H1 (cell line): Measurements from ENCODE around the gene GDPD4. TPM values are rescaled to one million over a fixed set of nuclear protein-coding genes. Genes with fewer than 3 reads are reported as not detected.

Source experiments
- CTCF ChIA-PET: fragments of 300-600 bp; sonication (Branson Sonifier 250); formaldehyde crosslinking; loops from one replicate; lab custom pipeline; 2021; ENCODE audit not compliant: partially characterized antibody; lab: Charles Lee
- POLR2A ChIA-PET: fragments of 300-600 bp; sonication (Branson Sonifier 250); formaldehyde crosslinking; loops from one replicate; lab custom pipeline; 2021; ENCODE audit warnings: inconsistent platforms; ENCODE audit not compliant: partially characterized antibody; lab: Charles Lee
- DNase-seq, 2 experiments: peaks; one replicate each; pipeline versions ENCODE4 v3.0.0 to v3.0.0-alpha.2; 2010 to 2022; ENCODE audit warnings: low spot score in 2 of 2, low read depth in 1 of 2, mixed read lengths in 1 of 2
- FAIRE-seq: peaks from 2 replicates; lab custom pipeline; 2011; peaks lifted over from hg19 to GRCh38; lab: Jason Lieb, UNC
- H2AFZ ChIP-seq: 2 replicates; pipeline ENCODE4 v1.8.1; 2012; ENCODE audit warnings: low read length, inconsistent platforms
- H2AK5ac ChIP-seq: 2 replicates; pipeline ENCODE4 v1.6.1; 2013; ENCODE audit warnings: low read depth, low read length
- H2BK120ac ChIP-seq: replicated peaks from 2 replicates; pipeline ENCODE3; 2013; ENCODE audit warnings: low read depth, low read length, inconsistent platforms
- H2BK12ac ChIP-seq: 2 replicates; pipeline ENCODE4 v1.6.1; 2013; ENCODE audit warnings: low read depth, low read length
- H2BK15ac ChIP-seq: 2 replicates; pipeline ENCODE4 v1.6.1; 2013; ENCODE audit warnings: low read length
- H2BK20ac ChIP-seq: 2 replicates; pipeline ENCODE4 v1.6.1; 2013; ENCODE audit warnings: low read length
- H2BK5ac ChIP-seq: 2 replicates; pipeline ENCODE4 v1.6.1; 2013; ENCODE audit warnings: low read depth, low read length
- H3K14ac ChIP-seq: 2 replicates; pipeline ENCODE4 v1.6.1; 2013; ENCODE audit warnings: inconsistent platforms; ENCODE audit not compliant: insufficient read length
- H3K18ac ChIP-seq: 2 replicates; pipeline ENCODE4 v1.6.1; 2013; ENCODE audit warnings: low read length; ENCODE audit errors: extremely low read depth
- H3K23ac ChIP-seq: 2 replicates; pipeline ENCODE4 v1.6.1; 2013; ENCODE audit warnings: inconsistent platforms; ENCODE audit not compliant: insufficient read length
- H3K23me2 ChIP-seq: 2 replicates; pipeline ENCODE4 v1.6.1; 2013; ENCODE audit warnings: low read depth, low read length
- H3K27ac ChIP-seq: 2 replicates; pipeline ENCODE4 v1.6.1; 2011; ENCODE audit warnings: low read depth, low read length, inconsistent platforms
- H3K27me3 ChIP-seq, 4 experiments: replicated peaks in 1 of 4; 1 replicate in 1 of 4; 2 replicates in 3 of 4; pipeline versions ENCODE4 v1.6.1 to v1.8.1; 2011 to 2013; ENCODE audit warnings: low read length in 3 of 4, mild to moderate bottlenecking in 3 of 4, inconsistent platforms in 2 of 4, mixed read lengths in 2 of 4, moderate library complexity in 1 of 4; ENCODE audit not compliant: control insufficient read depth in 3 of 4, insufficient read depth in 3 of 4; ENCODE audit errors: extremely low read depth in 1 of 4
- H3K36me3 ChIP-seq, 4 experiments: 2 replicates each; pipeline versions ENCODE4 v1.6.1 to v1.8.1; 2011 to 2013; ENCODE audit warnings: mild to moderate bottlenecking in 4 of 4, low read length in 3 of 4, moderate library complexity in 2 of 4, control low read depth in 1 of 4, inconsistent platforms in 1 of 4; ENCODE audit not compliant: insufficient read depth in 4 of 4, control insufficient read depth in 2 of 4
- H3K4ac ChIP-seq: replicated peaks from 2 replicates; pipeline ENCODE3; 2013; ENCODE audit warnings: low read length, low read depth, mixed read lengths, inconsistent platforms; ENCODE audit not compliant: insufficient read length
- H3K4me1 ChIP-seq, 4 experiments: replicated peaks in 1 of 4; 1 replicate in 1 of 4; 2 replicates in 3 of 4; pipeline versions ENCODE4 v1.6.1 to v1.8.1; 2011 to 2013; ENCODE audit warnings: low read length in 3 of 4, inconsistent platforms in 2 of 4, mixed read lengths in 1 of 4; ENCODE audit not compliant: insufficient read depth in 4 of 4, control insufficient read depth in 3 of 4
- H3K4me2 ChIP-seq, 2 experiments: 2 replicates each; pipeline versions ENCODE4 v1.6.1 to v1.8.1; 2011 to 2013; ENCODE audit warnings: low read depth in 2 of 2, low read length in 2 of 2, control low read depth in 1 of 2, inconsistent platforms in 1 of 2, mild to moderate bottlenecking in 1 of 2; ENCODE audit not compliant: insufficient read depth in 1 of 2
- H3K4me3 ChIP-seq, 4 experiments: fragments of 200-600, 300-600 bp in 1 of 4; sonication (generic), shearing (Covaris generic), sonication (Bioruptor Twin) in 1 of 4; 2 replicates each; pipeline versions ENCODE4 v1.5.1 to v1.8.1; 2011 to 2016; ENCODE audit warnings: low read length in 4 of 4, low read depth in 3 of 4, control low read depth in 2 of 4, inconsistent platforms in 2 of 4, mild to moderate bottlenecking in 2 of 4, mixed read lengths in 1 of 4, moderate library complexity in 1 of 4; ENCODE audit not compliant: insufficient read depth in 2 of 4; ENCODE audit errors: extremely low read depth in 1 of 4
- H3K56ac ChIP-seq: replicated peaks from 2 replicates; pipeline ENCODE3; 2013; ENCODE audit warnings: low read depth, mild to moderate bottlenecking, mixed read lengths, low read length, inconsistent platforms; ENCODE audit not compliant: insufficient read length
- H3K79me1 ChIP-seq: 2 replicates; pipeline ENCODE4 v1.6.1; 2013; ENCODE audit warnings: low read depth, low read length, control low read depth
- H3K79me2 ChIP-seq, 2 experiments: 2 replicates each; pipeline versions ENCODE4 v1.6.1 to v1.8.1; 2012 to 2013; ENCODE audit warnings: low read length in 2 of 2, mild to moderate bottlenecking in 2 of 2, inconsistent platforms in 1 of 2; ENCODE audit not compliant: insufficient read depth in 2 of 2, control insufficient read depth in 1 of 2
- H3K9ac ChIP-seq, 4 experiments: replicated peaks in 1 of 4; 1 replicate in 1 of 4; 2 replicates in 3 of 4; pipeline versions ENCODE4 v1.6.1 to v1.8.1; 2011 to 2013; ENCODE audit warnings: low read depth in 3 of 4, low read length in 3 of 4, control low read depth in 2 of 4, mild to moderate bottlenecking in 2 of 4, moderate library complexity in 2 of 4, inconsistent platforms in 1 of 4; ENCODE audit errors: extremely low read depth in 1 of 4
- H3K9me3 ChIP-seq, 2 experiments: 2 replicates each; pipeline versions ENCODE4 v1.6.1 to v1.8.1; 2012 to 2013; ENCODE audit warnings: mild to moderate bottlenecking in 2 of 2, moderate library complexity in 2 of 2, control low read depth in 1 of 2, inconsistent platforms in 1 of 2, low read depth in 1 of 2, low read length in 1 of 2, mixed read lengths in 1 of 2; ENCODE audit not compliant: insufficient read depth in 2 of 2
- H4K20me1 ChIP-seq, 2 experiments: replicated peaks in 1 of 2; 2 replicates each; pipeline versions ENCODE3 to v1.8.1; 2011 to 2013; ENCODE audit warnings: inconsistent platforms in 2 of 2, low read length in 2 of 2, mild to moderate bottlenecking in 1 of 2; ENCODE audit not compliant: insufficient read depth in 2 of 2, control insufficient read depth in 1 of 2
- H4K5ac ChIP-seq: 2 replicates; pipeline ENCODE4 v1.6.1; 2013; ENCODE audit warnings: low read length, low read depth, mixed read lengths, inconsistent platforms; ENCODE audit not compliant: insufficient read length
- H4K8ac ChIP-seq: 2 replicates; pipeline ENCODE4 v1.8.0; 2013; ENCODE audit warnings: mild to moderate bottlenecking, moderate library complexity, low read length, inconsistent platforms; ENCODE audit not compliant: insufficient read depth; ENCODE audit errors: extremely low read depth
- H4K91ac ChIP-seq: replicated peaks from 2 replicates; pipeline ENCODE3; 2013; ENCODE audit warnings: low read length, mixed read lengths, inconsistent platforms; ENCODE audit not compliant: insufficient read length
- SAP30 ChIP-seq: fragments of 300-600 bp; sonication (generic); IDR thresholded peaks from 2 replicates; pipeline ENCODE4 v1.7.1; 2012; ENCODE audit warnings: low read length, moderate library complexity, mild to moderate bottlenecking, inconsistent platforms; ENCODE audit not compliant: insufficient read depth, insufficient replicate concordance
- WGBS, 2 experiments: shearing (Covaris generic) in 1 of 2; methylation state at CpG; one replicate each; pipeline versions ENCODE4 v1.1.6 to v1.1.7; 2013 to 2015; ENCODE audit warnings: low lambda C conversion rate in 2 of 2, mixed read lengths in 2 of 2, inconsistent platforms in 1 of 2, low coverage in 1 of 2, missing lambda C conversion rate in 1 of 2; ENCODE audit not compliant: insufficient replicate concordance in 2 of 2, insufficient coverage in 1 of 2, insufficient read length in 1 of 2; ENCODE audit errors: extremely low coverage in 1 of 2, missing lambda C conversion rate in 1 of 2; 5-methylcytosine and 5-hydroxymethylcytosine counted together
- polyA plus RNA-seq, 7 experiments: library from polyadenylated mRNA; depleted of rRNA in 3 of 7; stranded (reverse) in 5 of 7; unstranded in 2 of 7; fragments of >200 nt in 5 of 7; fragments of 200-250 nt in 2 of 7; gene quantifications; 1 replicate in 5 of 7; 2 replicates in 1 of 7; 4 replicates in 1 of 7; pipeline versions ENCODE4 v1.2.1 to v1.2.3, GENCODE V29; 2011 to 2013; ENCODE audit warnings: missing spikeins in 2 of 7, mixed read lengths in 2 of 7
- total RNA-seq: library from RNA; stranded (reverse); fragmentation: NEBNext Ultra II Directional; extraction: Animal tissue kit (Norgen Biotek cat#: 25700); gene quantifications from 2 replicates; pipeline ENCODE4 v1.2.1, GENCODE V29; 2021

The GDPD4 gene
- total and polyA plus RNA-seq, 2 of the 8 experiments (the other 6 are each of a cell fraction or from before 2014, with no cell fraction given) = not detected

DNA sequence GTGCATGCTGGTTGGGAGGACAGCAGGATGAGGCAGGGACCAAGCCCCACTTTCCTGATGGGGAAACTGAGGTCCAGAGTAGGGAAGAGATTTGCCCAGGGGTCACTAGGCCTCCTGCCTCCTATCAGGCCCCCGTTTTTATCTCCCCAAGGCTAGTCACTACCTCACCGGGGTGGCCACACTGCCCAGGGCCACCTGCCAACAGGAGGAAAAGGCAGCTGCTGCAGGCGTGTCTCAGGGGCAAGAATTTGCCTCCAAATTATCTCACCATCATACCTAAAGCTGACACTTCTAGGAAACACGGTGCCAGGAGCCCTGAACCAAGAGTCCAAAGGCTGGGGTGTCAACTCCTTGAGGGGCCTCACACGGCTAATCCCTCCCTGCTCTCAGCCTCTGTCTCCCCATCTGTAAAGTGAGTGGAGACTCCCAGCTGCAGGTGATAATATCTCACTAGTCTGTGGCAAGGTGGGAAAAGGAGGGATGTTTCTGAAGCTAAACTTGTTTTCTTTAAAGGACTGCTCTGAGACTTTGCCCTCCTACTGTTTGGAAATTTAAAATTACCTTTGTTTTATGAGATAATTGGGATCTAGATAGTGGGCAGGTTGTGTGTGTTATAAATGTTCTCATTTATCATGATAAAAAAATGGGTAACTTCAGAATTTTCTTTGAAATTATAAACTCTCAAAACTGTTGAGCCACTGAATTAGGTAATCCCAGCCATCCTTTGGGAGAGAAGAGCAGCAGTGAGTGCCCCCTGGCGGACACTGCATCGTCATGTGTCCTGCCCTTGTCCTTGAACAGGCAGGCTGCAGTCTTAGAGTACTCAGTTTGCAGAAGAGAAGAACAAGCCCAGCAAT, 113.5 kb downstream of the GDPD4 start:
- no peak overlapping the region for H4K8ac ChIP-seq
- no peak overlapping the region for H3K4me2 ChIP-seq
- H3K36me3 ChIP-seq = no peaks in the 10 kb centered on the region
- no peak overlapping the region for H3K56ac ChIP-seq
- H3K4me1 ChIP-seq = peaks cover 0 to 7% (median 6%) of the 10 kb centered on the region in 4 experiments; a peak in 6 of 7 replicates
- peak overlapping the region; percentile 27; the same call in 1 of the 2 replicates for H2BK12ac ChIP-seq
- no peak overlapping the region for H3K23ac ChIP-seq
- no peak overlapping the region for H2AK5ac ChIP-seq
- FAIRE-seq (peak; percentile 78), DNase-seq (peak in 1 of 2 experiments; percentile 83)
- no peak overlapping the region for H4K91ac ChIP-seq
- no peak overlapping the region for H3K14ac ChIP-seq
- no peak overlapping the region for H4K5ac ChIP-seq
- ChIA-PET CTCF (interaction anchor here (0.6 to 8.0 kb wide), 43 partner anchors 8 to 770 kb away, joined by 3 to 248 read pairs (median 5); partner anchors contain the start of genes AQP11 and MYO7A), POLR2A (interaction anchor here (0.8 to 2.1 kb wide), 4 partner anchors 12 to 61 kb away, joined by 3 to 6 read pairs (median 4); partner anchors contain the start of gene MYO7A)
- H3K18ac ChIP-seq = no peak overlapping the region; the same call in 1 of the 2 replicates
- no peaks in the 10 kb centered on the region for H3K27me3 ChIP-seq
- H2BK120ac ChIP-seq = no peak overlapping the region
- H2BK20ac ChIP-seq = no peak overlapping the region
- H2BK15ac ChIP-seq = 0 out of 2 replicates have a peak overlapping the region, but pooled peaks have one; percentile 12
- no peaks in the 10 kb centered on the region for H3K9me3 ChIP-seq
- 65% methylated on average over 7 of the region's 7 CpGs; no CpG with 5 or more reads in 1 of the 2 experiments for WGBS, 2 experiments
- H3K79me1 ChIP-seq = no peaks in the 10 kb centered on the region
- peaks cover 5% of the 10 kb centered on the region; the same call in 1 of the 2 replicates for H3K23me2 ChIP-seq
- peaks cover 0 to 3% of the 10 kb centered on the region in 2 experiments for H4K20me1 ChIP-seq
- no peak overlapping the region for H3K9ac ChIP-seq
- H3K4me3 ChIP-seq = no peak overlapping the region
- no peak overlapping the region for H2BK5ac ChIP-seq
- no peak overlapping the region for H3K4ac ChIP-seq
- H2AFZ ChIP-seq = no peak overlapping the region
- H3K27ac ChIP-seq = no peak overlapping the region
- no peaks in the 10 kb centered on the region for H3K79me2 ChIP-seq
- TF ChIP-seq SAP30 = no peak
